OCI-LY3 (cell line): ENCODE results near the gene NDUFV3.
"Not testable (repeated sequence)": the region's sequence is repeated elsewhere in the genome, so short reads cannot be mapped to it uniquely, and the experiment has no call there.

Source experiments
- H2AFZ ChIP-seq: fragments of 200-600, 300-600 bp; shearing (Covaris generic); 2 replicates; pipeline ENCODE4 v1.6.0; 2014; ENCODE audit warnings: antibody characterized with exemption, low read depth, low read length
- H3K27ac ChIP-seq: fragments of 200-600, 300-600 bp; sonication (generic); 2 replicates; pipeline ENCODE4 v1.5.1; 2014; ENCODE audit warnings: mild to moderate bottlenecking, low read length, moderate library complexity, mixed read lengths
- H3K27me3 ChIP-seq: fragments of 200-600, 300-600 bp; sonication (generic); 2 replicates; pipeline ENCODE4 v1.6.1; 2014; ENCODE audit warnings: low read depth, low read length, mixed read lengths
- H3K36me3 ChIP-seq: fragments of 200-600, 300-600 bp; sonication (generic); replicated peaks from 2 replicates; pipeline ENCODE3; 2014; ENCODE audit warnings: low read depth, low read length, mixed read lengths
- H3K4me1 ChIP-seq: fragments of 300-600, 200-600 bp; sonication (generic); 2 replicates; pipeline ENCODE4 v1.6.1; 2014; ENCODE audit warnings: low read length, mixed read lengths
- H3K4me2 ChIP-seq: fragments of 200-600, 300-600 bp; sonication (generic); 2 replicates; pipeline ENCODE4 v1.6.1; 2014; ENCODE audit warnings: low read length, mixed read lengths
- H3K4me3 ChIP-seq: fragments of 300-600, 200-600 bp; sonication (generic); 2 replicates; pipeline ENCODE4 v1.5.1; 2014; ENCODE audit warnings: antibody characterized with exemption, mild to moderate bottlenecking, low read length, moderate library complexity
- H3K79me2 ChIP-seq: fragments of 300-600, 200-600 bp; shearing (Covaris generic); 2 replicates; pipeline ENCODE4 v1.6.1; 2014; ENCODE audit warnings: mild to moderate bottlenecking, low read length, mixed read lengths
- H3K9ac ChIP-seq: fragments of 300-600, 200-600 bp; shearing (Covaris generic); 2 replicates; pipeline ENCODE4 v1.6.0; 2014; ENCODE audit warnings: mild to moderate bottlenecking, low read length, moderate library complexity
- H3K9me3 ChIP-seq: fragments of 200-600, 300-600 bp; shearing (Covaris generic); 2 replicates; pipeline ENCODE4 v1.6.1; 2014; ENCODE audit warnings: low read length, mixed read lengths; ENCODE audit not compliant: insufficient read depth
- H4K20me1 ChIP-seq: fragments of 200-600, 300-600 bp; sonication (generic); 2 replicates; pipeline ENCODE4 v1.6.1; 2016; ENCODE audit warnings: low read length, mixed read lengths; ENCODE audit not compliant: insufficient read depth
- CTCF ChIP-seq: fragments of 200-600, 300-600 bp; sonication (generic); IDR thresholded peaks from 2 replicates; pipeline ENCODE4 v1.5.1; 2014; ENCODE audit warnings: antibody characterized with exemption, low read length, low read depth
- EZH2phosphoT487 ChIP-seq: fragments of 200-600 bp; shearing (Covaris generic); IDR thresholded peaks from 2 replicates; pipeline ENCODE4 v1.6.1; 2018; ENCODE audit warnings: antibody characterized with exemption, mixed run types, low read depth

Gene NDUFV3

GRCh38 chr21:42937960-42938605 is 45.0 kb downstream of the NDUFV3 start:
- no peaks in the 10 kb centered on the region for H4K20me1 ChIP-seq
- TF ChIP-seq EZH2phosphoT487, result no peak
- TF ChIP-seq CTCF, result no peak

GRCh38 chr21:42938606-42938995 is 45.5 kb downstream of the NDUFV3 start:
- not testable (repeated sequence) for H3K4me1 ChIP-seq

More at GRCh38 chr21:42937960-42938605, 45.0 kb downstream of the NDUFV3 start:
- no peak overlapping the region for H3K9ac ChIP-seq
- H3K79me2 ChIP-seq, result no peaks in the 10 kb centered on the region
- no peak overlapping the region for H3K4me2 ChIP-seq
- H3K4me1 ChIP-seq, result peaks cover 9% of the 10 kb centered on the region
- no peak overlapping the region for H3K4me3 ChIP-seq
- no peaks in the 10 kb centered on the region for H3K36me3 ChIP-seq
- H3K27me3 ChIP-seq, result no peaks in the 10 kb centered on the region
- H2AFZ ChIP-seq, result no peak overlapping the region
- no peaks in the 10 kb centered on the region for H3K9me3 ChIP-seq
- H3K27ac ChIP-seq, result no peak overlapping the region

GRCh38 chr21:42939582-42940413 is 46.7 kb downstream of the NDUFV3 start:
- no peak for TF ChIP-seq EZH2phosphoT487
- no peak for TF ChIP-seq CTCF
- H3K9ac ChIP-seq, result no peak overlapping the region
- H3K27ac ChIP-seq, result no peak overlapping the region
- H3K4me3 ChIP-seq, result no peak overlapping the region
- H3K9me3 ChIP-seq, result no peaks in the 10 kb centered on the region
- no peaks in the 10 kb centered on the region for H4K20me1 ChIP-seq
- H3K4me2 ChIP-seq, result no peak overlapping the region
- no peaks in the 10 kb centered on the region for H3K36me3 ChIP-seq
- peaks cover 9% of the 10 kb centered on the region for H3K4me1 ChIP-seq
- H3K79me2 ChIP-seq, result no peaks in the 10 kb centered on the region
- H3K27me3 ChIP-seq, result no peaks in the 10 kb centered on the region
- H2AFZ ChIP-seq, result no peak overlapping the region

More at GRCh38 chr21:42938606-42938995, 45.5 kb downstream of the NDUFV3 start:
- not testable (repeated sequence) for H3K9me3 ChIP-seq, H3K4me2 ChIP-seq, H3K27me3 ChIP-seq, H4K20me1 ChIP-seq, H3K36me3 ChIP-seq, H3K27ac ChIP-seq, H3K9ac ChIP-seq, H3K79me2 ChIP-seq, H2AFZ ChIP-seq, H3K4me3 ChIP-seq

- Histone ChIP-seq H4K20me1 (no peaks in the 10 kb centered on the region), H3K9me3 (no peaks in the 10 kb centered on the region), H3K4me2 (no peak overlapping the region), H3K36me3 (no peaks in the 10 kb centered on the region), H3K79me2 (no peaks in the 10 kb centered on the region), H3K27ac (no peak overlapping the region), H3K27me3 (no peaks in the 10 kb centered on the region), H3K4me1 (peaks cover 9% of the 10 kb centered on the region), H3K9ac (no peak overlapping the region), H3K4me3 (no peak overlapping the region), H2AFZ (no peak overlapping the region)
- TF ChIP-seq EZH2phosphoT487 (no peak), CTCF (no peak)
Observed at GRCh38 chr21:42941696-42942085, 48.6 kb downstream of the NDUFV3 start.
